HEK293 (cell line): Measurements from ENCODE around the gene VILL.

ENCODE experiments used
- CTCF ChIA-PET: fragments of 350-600 bp; formaldehyde crosslinking; extraction: SDS; loops from one replicate; lab custom pipeline; 2021; ENCODE audit warnings: antibody characterized with exemption; lab: Yijun Ruan, JAX
- POLR2A ChIA-PET: fragments of 300-600 bp; formaldehyde crosslinking; extraction: SDS; loops from one replicate; lab custom pipeline; 2020; ENCODE audit warnings: antibody characterized with exemption, inconsistent platforms; lab: Yijun Ruan, JAX
- H3K27ac ChIP-seq: fragments of 200-500 bp; sonication (Bioruptor generic); 2 replicates; pipeline ENCODE4 v1.5.1; 2014; ENCODE audit warnings: low read depth, low read length, control low read depth, inconsistent platforms; ENCODE audit errors: extremely low read depth
- H3K36me3 ChIP-seq, 2 experiments: fragments of 200-500 bp in 1 of 2; sonication (Bioruptor generic) in 1 of 2; 1 replicate in 1 of 2; 2 replicates in 1 of 2; pipeline ENCODE4 v1.5.1; 2014 to 2017; ENCODE audit warnings: inconsistent platforms in 2 of 2, low read length in 2 of 2; ENCODE audit not compliant: control insufficient read depth in 2 of 2, insufficient read depth in 1 of 2
- H3K4me1 ChIP-seq: fragments of 200-500 bp; sonication (Bioruptor generic); 2 replicates; pipeline ENCODE4 v1.5.1; 2014; ENCODE audit warnings: mild to moderate bottlenecking, low read length, inconsistent platforms; ENCODE audit not compliant: control insufficient read depth, insufficient read depth
- H3K4me3 ChIP-seq: 2 replicates; pipeline ENCODE4 v1.5.1; 2011; ENCODE audit warnings: low read depth, mild to moderate bottlenecking, control low read depth, low read length, moderate library complexity
- H3K9me3 ChIP-seq: fragments of 200-500 bp; sonication (Bioruptor generic); 2 replicates; pipeline ENCODE4 v1.5.1; 2014; ENCODE audit warnings: low read depth, low read length, inconsistent platforms; ENCODE audit not compliant: control insufficient read depth, insufficient read depth
- HOXD13 ChIP-seq: sonication (generic); formaldehyde crosslinking; IDR thresholded peaks from 2 replicates; pipeline ENCODE4 v1.8.0; 2022; ENCODE audit warnings: missing genetic modification reagents, borderline replicate concordance
- KLF1 ChIP-seq: fragments of 450-650 bp; formaldehyde crosslinking; IDR thresholded peaks from 2 replicates; pipeline ENCODE4 v1.5.1; 2016; ENCODE audit warnings: missing biosample characterization, missing genetic modification characterization
- KLF7 ChIP-seq: fragments of 450-650 bp; formaldehyde crosslinking; IDR thresholded peaks from 2 replicates; pipeline ENCODE4 v1.5.1; 2016; ENCODE audit warnings: missing biosample characterization, missing genetic modification characterization, borderline replicate concordance
- OSR2 ChIP-seq: fragments of 450-650 bp; formaldehyde crosslinking; IDR thresholded peaks from 2 replicates; pipeline ENCODE4 v1.5.1; 2016; ENCODE audit warnings: missing biosample characterization, missing genetic modification characterization
- SALL2 ChIP-seq: fragments of 450-650 bp; formaldehyde crosslinking; IDR thresholded peaks from 2 replicates; pipeline ENCODE4 v1.5.0; 2017; ENCODE audit warnings: missing biosample characterization, mild to moderate bottlenecking, missing genetic modification characterization, borderline replicate concordance
- SP7 ChIP-seq: fragments of 450-650 bp; formaldehyde crosslinking; IDR thresholded peaks from 2 replicates; pipeline ENCODE4 v1.5.1; 2016; ENCODE audit warnings: missing biosample characterization, missing genetic modification characterization
- ZFHX2 ChIP-seq: fragments of 450-650 bp; formaldehyde crosslinking; conservative IDR thresholded peaks from 2 replicates; pipeline ENCODE4 v1.5.1; 2016; ENCODE audit warnings: missing biosample characterization, missing genetic modification characterization
- ZNF114 ChIP-seq: fragments of 450-650 bp; formaldehyde crosslinking; IDR thresholded peaks from 2 replicates; pipeline ENCODE4 v1.5.0; 2017; ENCODE audit warnings: missing biosample characterization, missing genetic modification characterization
- ZNF146 ChIP-seq: fragments of 450-650 bp; formaldehyde crosslinking; IDR thresholded peaks from 2 replicates; pipeline ENCODE4 v1.5.1; 2016; ENCODE audit warnings: missing biosample characterization, missing genetic modification characterization
- ZNF223 ChIP-seq: fragments of 450-650 bp; formaldehyde crosslinking; IDR thresholded peaks from 2 replicates; pipeline ENCODE4 v1.5.1; 2016; ENCODE audit warnings: missing biosample characterization, missing genetic modification characterization
- ZNF23 ChIP-seq: fragments of 450-650 bp; formaldehyde crosslinking; IDR thresholded peaks from 2 replicates; pipeline ENCODE4 v1.5.1; 2016; ENCODE audit warnings: missing biosample characterization, missing genetic modification characterization, borderline replicate concordance
- ZNF248 ChIP-seq: fragments of 450-650 bp; formaldehyde crosslinking; IDR thresholded peaks from 2 replicates; pipeline ENCODE4 v1.5.1; 2017; ENCODE audit warnings: missing biosample characterization, missing genetic modification characterization
- ZNF266 ChIP-seq: fragments of 450-650 bp; formaldehyde crosslinking; IDR thresholded peaks from 2 replicates; pipeline ENCODE4 v1.5.1; 2016; ENCODE audit warnings: missing biosample characterization, missing genetic modification characterization, low read depth
- ZNF324 ChIP-seq: fragments of 450-650 bp; formaldehyde crosslinking; IDR thresholded peaks from 2 replicates; pipeline ENCODE4 v1.5.1; 2016; ENCODE audit warnings: missing biosample characterization, missing genetic modification characterization
- ZNF37A ChIP-seq: fragments of 450-650 bp; IDR thresholded peaks from 2 replicates; pipeline ENCODE4 v1.5.1; 2018; ENCODE audit warnings: missing biosample characterization, missing genetic modification characterization
- ZNF529 ChIP-seq: fragments of 450-650 bp; formaldehyde crosslinking; IDR thresholded peaks from 2 replicates; pipeline ENCODE4 v1.5.1; 2017; ENCODE audit warnings: missing genetic modification characterization, missing biosample characterization; ENCODE audit not compliant: insufficient replicate concordance
- ZNF558 ChIP-seq: fragments of 450-650 bp; formaldehyde crosslinking; IDR thresholded peaks from 2 replicates; pipeline ENCODE4 v1.5.1; 2016; ENCODE audit warnings: missing biosample characterization, missing genetic modification characterization
- ZNF571 ChIP-seq: fragments of 450-650 bp; formaldehyde crosslinking; IDR thresholded peaks from 2 replicates; pipeline ENCODE4 v1.5.0; 2017; ENCODE audit warnings: missing biosample characterization, missing genetic modification characterization
- ZNF658 ChIP-seq: fragments of 450-650 bp; formaldehyde crosslinking; IDR thresholded peaks from 2 replicates; pipeline ENCODE4; 2016; ENCODE audit warnings: missing biosample characterization, missing genetic modification characterization
- ZNF677 ChIP-seq: fragments of 450-650 bp; IDR thresholded peaks from 2 replicates; pipeline ENCODE4 v1.5.0; 2018; ENCODE audit warnings: missing biosample characterization, mild to moderate bottlenecking, missing genetic modification characterization, moderate library complexity
- ZNF777 ChIP-seq: fragments of 450-650 bp; formaldehyde crosslinking; IDR thresholded peaks from 2 replicates; pipeline ENCODE4 v1.5.1; 2017; ENCODE audit warnings: missing biosample characterization, missing genetic modification characterization, borderline replicate concordance
- ZSCAN30 ChIP-seq: fragments of 450-650 bp; IDR thresholded peaks from 2 replicates; pipeline ENCODE4 v1.5.1; 2018; ENCODE audit warnings: missing biosample characterization, mild to moderate bottlenecking, missing genetic modification characterization, moderate library complexity
- ZXDB ChIP-seq: fragments of 450-650 bp; formaldehyde crosslinking; IDR thresholded peaks from 2 replicates; pipeline ENCODE4 v1.5.1; 2016; ENCODE audit warnings: missing biosample characterization, missing genetic modification characterization
- TF ChIP-seq, protein P1 (sequence below): fragments of 450-650 bp; formaldehyde crosslinking; optimal IDR thresholded peaks from 2 replicates; pipeline ENCODE3; 2016; ENCODE audit warnings: missing biosample characterization, mild to moderate bottlenecking, missing genetic modification characterization
- TF ChIP-seq, protein P2 (sequence below): fragments of 450-650 bp; formaldehyde crosslinking; IDR thresholded peaks from 2 replicates; pipeline ENCODE4 v1.5.1; 2016; ENCODE audit warnings: missing biosample characterization, missing genetic modification characterization
- TF ChIP-seq, protein P3 (sequence below): fragments of 450-650 bp; formaldehyde crosslinking; IDR thresholded peaks from 2 replicates; pipeline ENCODE4 v1.5.1; 2017; ENCODE audit warnings: missing biosample characterization, missing genetic modification characterization

VILL gene

DNA sequence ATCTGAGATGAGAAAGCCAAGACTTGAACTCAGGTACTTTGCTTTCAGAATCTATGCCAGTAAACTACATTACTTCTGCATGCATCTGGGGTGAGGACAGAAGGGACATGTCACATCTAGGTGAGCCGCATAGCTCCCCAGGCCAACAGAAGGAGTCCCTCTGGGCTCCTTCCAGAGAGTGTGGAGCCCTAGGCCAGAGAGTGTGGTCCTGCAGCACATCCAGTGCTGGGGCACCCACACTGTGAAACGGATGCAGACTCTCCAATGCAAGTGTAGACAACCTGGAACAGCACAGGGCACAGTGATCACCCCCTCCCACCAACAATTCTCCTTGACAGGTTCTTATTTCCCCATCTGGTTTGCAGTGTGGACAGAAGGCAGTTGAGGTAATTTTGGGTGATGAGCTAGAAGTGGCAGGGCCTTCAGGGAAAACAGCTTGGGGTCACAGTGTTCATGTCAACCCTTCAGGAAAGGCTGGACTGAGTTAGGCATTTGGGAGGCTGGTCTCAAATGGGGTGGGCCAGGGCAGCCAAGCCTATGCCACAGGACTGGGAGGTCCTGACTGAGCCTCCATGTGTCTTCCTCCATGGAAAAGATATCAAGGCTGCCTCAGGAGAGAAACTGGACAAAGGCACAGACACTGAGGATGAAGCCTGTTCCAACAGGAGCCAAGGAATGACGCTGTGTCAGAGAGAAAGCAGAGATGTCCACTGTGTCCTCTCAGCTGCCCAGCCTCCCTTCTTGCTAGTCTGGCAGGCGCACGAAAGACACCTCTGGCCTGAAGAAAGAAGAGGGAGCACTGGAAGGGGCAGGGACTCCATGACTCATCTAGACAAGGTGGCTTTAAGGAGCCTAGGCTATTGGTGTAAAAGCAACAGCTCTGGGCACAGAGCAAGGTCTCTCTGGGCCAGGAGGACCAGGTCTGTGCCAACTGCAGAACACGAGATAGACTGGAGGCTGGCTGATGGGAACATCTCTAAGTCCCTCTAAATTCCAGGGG lies 37.2 kb downstream of the VILL start:
- CTCF ChIA-PET: no interaction called here
- TF ChIP-seq ZNF23 (no peak), ZNF223 (tag by site-specific recombination) (no peak), ZNF658 (tag by site-specific recombination) (no peak), SP7 (tag by site-specific recombination) (no peak), ZNF324 (tag by site-specific recombination) (no peak), ZNF266 (no peak), OSR2 (tag by site-specific recombination) (no peak), KLF7 (tag by site-specific recombination) (no peak), ZFHX2 (tag by site-specific recombination) (no peak), ZNF571 (tag by site-specific recombination) (no peak), ZNF37A (no peak), ZXDB (tag by site-specific recombination) (no peak), SALL2 (tag by site-specific recombination) (no peak)
- TF ChIP-seq, protein P1, sequence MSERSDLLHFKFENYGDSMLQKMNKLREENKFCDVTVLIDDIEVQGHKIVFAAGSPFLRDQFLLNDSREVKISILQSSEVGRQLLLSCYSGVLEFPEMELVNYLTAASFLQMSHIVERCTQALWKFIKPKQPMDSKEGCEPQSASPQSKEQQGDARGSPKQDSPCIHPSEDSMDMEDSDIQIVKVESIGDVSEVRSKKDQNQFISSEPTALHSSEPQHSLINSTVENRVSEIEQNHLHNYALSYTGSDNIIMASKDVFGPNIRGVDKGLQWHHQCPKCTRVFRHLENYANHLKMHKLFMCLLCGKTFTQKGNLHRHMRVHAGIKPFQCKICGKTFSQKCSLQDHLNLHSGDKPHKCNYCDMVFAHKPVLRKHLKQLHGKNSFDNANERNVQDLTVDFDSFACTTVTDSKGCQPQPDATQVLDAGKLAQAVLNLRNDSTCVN (tag by site-specific recombination): no peak
- no peak overlapping the region for H3K4me3 ChIP-seq
- H3K4me1 ChIP-seq: no peaks in the 10 kb centered on the region
- POLR2A ChIA-PET: no interaction called here
- H3K9me3 ChIP-seq: no peaks in the 10 kb centered on the region
- no peaks in the 10 kb centered on the region for H3K36me3 ChIP-seq
- H3K27ac ChIP-seq: no peak overlapping the region

DNA sequence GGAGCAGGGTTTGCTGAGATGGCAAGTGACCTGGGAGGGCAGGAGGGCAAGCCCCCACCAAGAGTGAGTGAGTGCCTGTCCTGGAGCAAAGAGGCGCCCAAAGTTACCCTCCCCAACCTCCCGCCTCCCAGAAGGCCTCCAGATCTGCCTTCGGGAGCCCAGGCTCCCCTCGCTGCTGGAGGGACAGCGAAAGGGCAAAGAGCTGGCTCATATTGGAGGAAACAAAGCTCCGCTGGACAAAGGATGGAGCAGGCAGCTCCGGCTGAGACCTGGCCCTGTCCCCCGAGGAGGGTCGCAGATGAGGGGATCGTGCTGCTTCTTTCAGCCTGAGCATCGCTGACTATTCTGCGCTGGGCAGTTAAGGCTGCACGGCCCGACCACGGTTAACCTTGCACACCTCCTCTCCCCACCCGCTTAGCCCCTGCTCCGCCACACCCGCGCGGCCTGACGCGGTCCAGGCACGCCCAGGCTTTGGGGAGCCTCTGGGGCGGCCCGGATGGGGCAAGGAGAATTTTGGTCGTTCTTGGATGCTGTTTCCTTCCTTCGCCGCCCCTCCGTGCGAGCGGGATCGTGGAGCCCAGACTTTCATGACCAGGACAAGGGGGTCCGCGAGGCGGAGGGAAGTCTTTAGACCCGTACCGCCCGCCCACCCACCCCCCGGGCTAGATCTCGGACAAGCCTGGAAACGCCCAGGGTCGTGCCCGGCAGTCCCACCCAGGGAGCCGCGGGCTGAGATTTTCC lies 38.2 kb downstream of the VILL start:
- no peak overlapping the region for H3K27ac ChIP-seq
- TF ChIP-seq ZNF558: no peak
- TF ChIP-seq ZNF146 (tag by site-specific recombination): no peak
- no peak for TF ChIP-seq ZNF37A
- TF ChIP-seq, protein P2, sequence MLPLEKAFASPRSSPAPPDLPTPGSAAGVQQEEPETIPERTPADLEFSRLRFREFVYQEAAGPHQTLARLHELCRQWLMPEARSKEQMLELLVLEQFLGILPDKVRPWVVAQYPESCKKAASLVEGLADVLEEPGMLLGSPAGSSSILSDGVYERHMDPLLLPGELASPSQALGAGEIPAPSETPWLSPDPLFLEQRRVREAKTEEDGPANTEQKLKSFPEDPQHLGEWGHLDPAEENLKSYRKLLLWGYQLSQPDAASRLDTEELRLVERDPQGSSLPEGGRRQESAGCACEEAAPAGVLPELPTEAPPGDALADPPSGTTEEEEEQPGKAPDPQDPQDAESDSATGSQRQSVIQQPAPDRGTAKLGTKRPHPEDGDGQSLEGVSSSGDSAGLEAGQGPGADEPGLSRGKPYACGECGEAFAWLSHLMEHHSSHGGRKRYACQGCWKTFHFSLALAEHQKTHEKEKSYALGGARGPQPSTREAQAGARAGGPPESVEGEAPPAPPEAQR (tag by site-specific recombination): no peak
- TF ChIP-seq ZNF777: no peak
- TF ChIP-seq ZNF529 (tag by site-specific recombination): no peak
- TF ChIP-seq ZNF114 (tag by site-specific recombination): no peak
- no peak for TF ChIP-seq ZNF677 (tag by site-specific recombination)
- no peak for TF ChIP-seq ZNF248 (tag by site-specific recombination)
- no peak for TF ChIP-seq HOXD13
- TF ChIP-seq, protein P3, sequence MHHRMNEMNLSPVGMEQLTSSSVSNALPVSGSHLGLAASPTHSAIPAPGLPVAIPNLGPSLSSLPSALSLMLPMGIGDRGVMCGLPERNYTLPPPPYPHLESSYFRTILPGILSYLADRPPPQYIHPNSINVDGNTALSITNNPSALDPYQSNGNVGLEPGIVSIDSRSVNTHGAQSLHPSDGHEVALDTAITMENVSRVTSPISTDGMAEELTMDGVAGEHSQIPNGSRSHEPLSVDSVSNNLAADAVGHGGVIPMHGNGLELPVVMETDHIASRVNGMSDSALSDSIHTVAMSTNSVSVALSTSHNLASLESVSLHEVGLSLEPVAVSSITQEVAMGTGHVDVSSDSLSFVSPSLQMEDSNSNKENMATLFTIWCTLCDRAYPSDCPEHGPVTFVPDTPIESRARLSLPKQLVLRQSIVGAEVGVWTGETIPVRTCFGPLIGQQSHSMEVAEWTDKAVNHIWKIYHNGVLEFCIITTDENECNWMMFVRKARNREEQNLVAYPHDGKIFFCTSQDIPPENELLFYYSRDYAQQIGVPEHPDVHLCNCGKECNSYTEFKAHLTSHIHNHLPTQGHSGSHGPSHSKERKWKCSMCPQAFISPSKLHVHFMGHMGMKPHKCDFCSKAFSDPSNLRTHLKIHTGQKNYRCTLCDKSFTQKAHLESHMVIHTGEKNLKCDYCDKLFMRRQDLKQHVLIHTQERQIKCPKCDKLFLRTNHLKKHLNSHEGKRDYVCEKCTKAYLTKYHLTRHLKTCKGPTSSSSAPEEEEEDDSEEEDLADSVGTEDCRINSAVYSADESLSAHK (tag by site-specific recombination): no peak
- no peak for TF ChIP-seq ZSCAN30 (tag by site-specific recombination)
- TF ChIP-seq KLF1 (tag by site-specific recombination): no peak
- no peaks in the 10 kb centered on the region for H3K9me3 ChIP-seq
- no peaks in the 10 kb centered on the region for H3K36me3 ChIP-seq
- ChIA-PET CTCF (interaction anchor here (0.6 kb wide), 1 partner anchor 1686 kb away, joined by 3 read pairs; no protein-coding TSS in a partner anchor), POLR2A (no interaction called here)
- H3K4me1 ChIP-seq: no peaks in the 10 kb centered on the region
- H3K4me3 ChIP-seq: no peak overlapping the region
